Naive thymus-derived CD4-positive, alpha-beta T cell (primary cell): ENCODE data around the gene LSM10. TPM values are rescaled to one million over a fixed set of nuclear protein-coding genes. Genes with fewer than 3 reads are reported as not detected.

ENCODE experiments used
- ATAC-seq: fragments of 150-1000 bp; cut with Tn5 transposase; 2 replicates; pipeline ENCODE4 v1.10.0; 2021; ENCODE audit warnings: mild to moderate bottlenecking, moderate library complexity
- CTCF ChIA-PET: fragments of 350-600 bp; sonication (Branson Sonifier 250); formaldehyde crosslinking; loops from one replicate; lab custom pipeline; 2021; ENCODE audit warnings: antibody characterized with exemption; lab: Charles Lee
- POLR2A ChIA-PET: fragments of 350-600 bp; sonication (Branson Sonifier 250); formaldehyde crosslinking; loops from one replicate; lab custom pipeline; 2021; ENCODE audit warnings: antibody characterized with exemption, inconsistent platforms; lab: Charles Lee
- DNase-seq, 9 donors: peaks; one replicate each; pipeline versions ENCODE4 v3.0.0 to v3.0.0-alpha.2; 2020 to 2022; ENCODE audit warnings: mixed read lengths in 1 of 9
- H3K27ac ChIP-seq: one replicate; pipeline ENCODE4 v1.7.0; 2013; ENCODE audit warnings: mild to moderate bottlenecking, low read depth, low read length, moderate library complexity
- H3K27me3 ChIP-seq, 2 donors: one replicate each; pipeline ENCODE4 v1.7.0; 2013; ENCODE audit warnings: low read length in 2 of 2, mild to moderate bottlenecking in 2 of 2, moderate library complexity in 2 of 2; ENCODE audit not compliant: control insufficient read depth in 2 of 2, insufficient read depth in 2 of 2
- H3K36me3 ChIP-seq, 3 experiments: 1 replicate in 2 of 3; 2 replicates in 1 of 3; pipeline ENCODE4 v1.7.0; 2013; ENCODE audit warnings: low read length in 3 of 3, mild to moderate bottlenecking in 3 of 3, moderate library complexity in 1 of 3; ENCODE audit not compliant: insufficient read depth in 3 of 3, control insufficient read depth in 2 of 3
- H3K4me1 ChIP-seq, 2 donors: one replicate each; pipeline ENCODE4 v1.7.0; 2013; ENCODE audit warnings: low read length in 2 of 2, mild to moderate bottlenecking in 2 of 2, moderate library complexity in 1 of 2; ENCODE audit not compliant: control insufficient read depth in 2 of 2, insufficient read depth in 2 of 2
- H3K4me3 ChIP-seq: 2 replicates; pipeline ENCODE4 v1.7.0; 2013; ENCODE audit warnings: mild to moderate bottlenecking, low read length
- H3K9me3 ChIP-seq, 3 experiments: 1 replicate in 2 of 3; 2 replicates in 1 of 3; pipeline ENCODE4 v1.7.0; 2013; ENCODE audit warnings: low read length in 3 of 3; ENCODE audit not compliant: control insufficient read depth in 2 of 3
- H3K27ac Mint-ChIP-seq, 9 donors: one replicate each; pipeline ENCODE4 v1.8.0; 2020 to 2022; ENCODE audit warnings: mixed read lengths in 9 of 9, mild to moderate bottlenecking in 8 of 9, moderate library complexity in 5 of 9, inconsistent platforms in 2 of 9
- H3K27me3 Mint-ChIP-seq, 5 donors: one replicate each; pipeline ENCODE4 v1.8.0; 2021 to 2022; ENCODE audit warnings: mixed read lengths in 5 of 5, mild to moderate bottlenecking in 1 of 5
- H3K36me3 Mint-ChIP-seq, 5 donors: one replicate each; pipeline ENCODE4 v1.8.0; 2020 to 2022; ENCODE audit warnings: mixed read lengths in 5 of 5, mild to moderate bottlenecking in 3 of 5, inconsistent platforms in 1 of 5
- H3K4me1 Mint-ChIP-seq, 7 donors: one replicate each; pipeline ENCODE4 v1.8.0; 2020 to 2022; ENCODE audit warnings: mixed read lengths in 7 of 7, mild to moderate bottlenecking in 3 of 7, inconsistent platforms in 1 of 7
- H3K4me3 Mint-ChIP-seq, 10 donors: one replicate each; pipeline ENCODE4 v1.8.0; 2020 to 2022; ENCODE audit warnings: mild to moderate bottlenecking in 10 of 10, mixed read lengths in 10 of 10, moderate library complexity in 6 of 10, inconsistent platforms in 2 of 10
- H3K9me3 Mint-ChIP-seq, 11 donors: one replicate each; pipeline ENCODE4 v1.8.0; 2020 to 2022; ENCODE audit warnings: mixed read lengths in 11 of 11, mild to moderate bottlenecking in 4 of 11, inconsistent platforms in 1 of 11, moderate library complexity in 1 of 11
- intact Hi-C, 2 donors: fragments of 100-400 bp; cut with micrococcal nuclease; formaldehyde crosslinking; loops; one replicate each; pipeline ENCODE4 v1.15.1; 2023
- polyA plus RNA-seq, 2 donors: library from polyadenylated mRNA; unstranded; fragments of 300-500 nt; fragmentation: Illumina TruSeq; gene quantifications; one replicate each; pipeline ENCODE4 v1.2.3, GENCODE V29; 2021
- total RNA-seq, 6 experiments: library from RNA in 5 of 6; stranded (reverse) in 5 of 6; gene quantifications; 1 replicate in 5 of 6; 2 replicates in 1 of 6; pipeline ENCODE4 v1.2.3 and lab custom pipeline; 2021 to 2026

The LSM10 gene
- total and polyA plus RNA-seq, 7 experiments from 2014 or later, result 21.9 to 144 (median 43.4) TPM

DNA sequence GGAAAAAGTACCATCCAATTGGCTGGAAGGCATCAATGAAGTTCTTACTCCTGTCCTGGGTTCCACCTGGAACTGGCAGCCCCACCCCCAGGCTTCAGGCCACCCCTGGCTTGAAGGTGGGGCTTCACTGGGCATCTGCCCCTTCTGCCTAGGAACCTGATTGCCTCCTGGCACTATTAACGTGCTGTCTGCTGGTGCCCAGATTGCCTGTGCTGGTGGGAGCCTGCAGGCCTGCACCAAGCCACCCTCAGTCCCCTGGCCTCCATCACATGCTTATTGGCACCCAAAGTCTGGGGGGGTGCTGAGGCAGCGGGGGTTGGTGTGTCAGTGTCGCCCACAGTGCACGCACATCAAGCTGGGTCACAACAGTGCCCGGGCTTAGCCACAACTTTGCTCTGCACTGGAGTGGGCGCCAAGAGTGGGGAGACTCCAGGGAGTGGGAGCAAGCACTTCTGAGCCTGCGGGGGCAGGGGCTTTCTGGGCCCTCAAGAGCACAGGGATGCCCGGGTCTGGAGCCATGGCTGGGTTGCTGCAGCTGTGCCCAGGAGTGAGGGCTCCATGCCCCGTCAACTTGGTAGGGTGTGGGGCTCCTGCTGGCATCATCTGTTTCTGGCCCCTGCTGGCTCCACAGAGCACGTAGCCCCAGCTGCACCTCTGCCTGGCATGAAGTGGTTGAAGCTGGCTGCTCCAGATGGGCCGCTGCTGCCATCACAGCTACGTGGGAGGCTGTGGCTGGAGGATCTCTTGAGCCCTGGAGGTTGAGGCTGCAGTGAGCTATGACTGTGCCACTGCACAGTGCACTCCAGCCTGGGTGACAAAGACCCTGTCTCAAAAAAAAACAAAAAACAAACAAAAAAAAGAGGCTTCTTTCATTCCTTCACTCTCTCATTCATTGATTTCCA lies 4.1 kb upstream of the LSM10 start:
- peaks cover 0 to 5% (median 0%) of the 10 kb centered on the region in 3 experiments for H3K36me3 ChIP-seq
- H3K27me3 ChIP-seq, result no peaks in the 10 kb centered on the region
- no peak overlapping the region for H3K4me3 ChIP-seq
- Mint-ChIP-seq H3K36me3 (no peaks in the 10 kb centered on the region), H3K27ac (peak overlapping the region in 3 of 9 donors; percentile 32 to 67 (median 61)), H3K4me1 (peaks cover 13 to 41% (median 20%) of the 10 kb centered on the region in 7 donors), H3K9me3 (no peaks in the 10 kb centered on the region), H3K4me3 (peak overlapping the region in 1 of 10 donors; percentile 64), H3K27me3 (peaks cover 0 to 4% (median 0%) of the 10 kb centered on the region in 5 donors)
- POLR2A ChIA-PET, result interaction anchor here (1.2 kb wide), 1 partner anchor 11 kb away, joined by 3 read pairs; no protein-coding TSS in a partner anchor
- no peak for ATAC-seq
- no peak for DNase-seq
- peaks cover 8 to 9% of the 10 kb centered on the region in 2 donors for H3K4me1 ChIP-seq
- no peak overlapping the region for H3K27ac ChIP-seq
- H3K9me3 ChIP-seq, result no peaks in the 10 kb centered on the region
- CTCF ChIA-PET, result no interaction called here
- intact Hi-C loops, result no loop called here

DNA sequence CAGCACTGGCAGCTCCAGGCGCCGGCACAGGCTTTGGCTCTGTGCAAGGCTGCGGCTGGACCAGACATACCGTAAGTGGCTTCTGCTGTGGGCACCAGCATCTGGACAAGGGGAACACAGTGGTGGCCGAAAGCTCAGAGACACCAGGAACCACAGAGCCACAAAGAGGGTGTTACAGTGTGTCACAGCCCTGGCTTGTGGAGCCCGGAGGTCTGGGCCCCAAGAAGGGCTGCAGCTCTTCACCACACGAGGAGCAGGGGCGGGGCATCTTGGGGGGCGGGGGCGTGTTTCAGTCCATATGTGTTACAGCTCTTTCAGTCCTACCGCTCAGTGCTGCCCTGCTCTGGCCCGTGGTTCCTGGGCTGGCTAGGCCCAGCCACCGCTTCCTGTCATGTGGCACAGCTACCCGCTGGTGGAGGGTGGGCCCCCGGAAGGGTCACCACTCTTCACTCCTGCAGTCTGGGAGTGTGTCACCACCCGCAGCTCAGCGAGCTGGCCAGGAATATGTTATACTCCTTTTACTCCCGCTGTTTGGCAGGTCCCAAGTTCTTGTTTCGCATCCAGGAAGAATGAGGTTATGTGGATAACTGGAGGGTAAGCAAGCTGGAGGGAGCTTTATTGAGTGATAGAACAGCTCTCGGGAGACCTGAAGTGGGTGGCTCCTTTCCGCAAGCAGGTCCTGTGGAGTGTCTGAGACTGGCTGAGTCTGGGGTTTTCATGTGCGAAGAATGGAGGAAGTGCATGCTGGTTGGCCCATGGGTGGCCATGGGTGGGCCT lies 3.3 kb upstream of the LSM10 start:
- Histone ChIP-seq H3K4me3 (no peak overlapping the region), H3K4me1 (peaks cover 13 to 16% of the 10 kb centered on the region in 2 donors), H3K36me3 (peaks cover 0 to 5% (median 0%) of the 10 kb centered on the region in 3 experiments), H3K27me3 (no peaks in the 10 kb centered on the region), H3K27ac (no peak overlapping the region), H3K9me3 (no peaks in the 10 kb centered on the region)
- ChIA-PET POLR2A (interaction anchor here (1.2 kb wide), 1 partner anchor 9 kb away, joined by 6 read pairs; no protein-coding TSS in a partner anchor), CTCF (interaction anchor here (0.7 kb wide), 1 partner anchor 58 kb away, joined by 3 read pairs; no protein-coding TSS in a partner anchor)
- intact Hi-C loops, result no loop called here
- H3K27me3 Mint-ChIP-seq, result no peaks in the 10 kb centered on the region
- no peaks in the 10 kb centered on the region for H3K36me3 Mint-ChIP-seq
- H3K4me3 Mint-ChIP-seq, result peak overlapping the region in 1 of 10 donors; percentile 64
- H3K4me1 Mint-ChIP-seq, result peaks cover 15 to 43% (median 23%) of the 10 kb centered on the region in 7 donors
- DNase-seq, result peak in 2 of 9 donors; percentile 13 to 43
- H3K27ac Mint-ChIP-seq, result peak overlapping the region in 2 of 9 donors; percentile 61 to 67
- H3K9me3 Mint-ChIP-seq, result no peaks in the 10 kb centered on the region
- peak; percentile 89 for ATAC-seq

DNA sequence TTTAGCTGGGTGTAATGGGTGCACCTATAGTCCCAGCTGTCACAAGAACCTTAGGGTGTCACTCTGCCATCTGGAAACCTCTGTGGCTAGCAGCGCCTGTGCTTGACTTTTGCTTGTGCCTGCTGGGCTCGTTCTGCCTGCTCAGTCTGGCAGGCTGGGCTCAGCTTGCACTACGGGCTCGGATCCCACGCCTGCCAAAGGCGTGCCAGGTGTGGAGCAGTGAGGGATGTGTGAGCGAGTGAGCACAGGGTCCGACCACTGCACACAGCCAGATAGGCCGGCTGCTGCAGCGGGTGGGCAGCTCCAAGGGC lies 2.8 kb upstream of the LSM10 start:
- H3K27me3 ChIP-seq, result no peaks in the 10 kb centered on the region
- no peaks in the 10 kb centered on the region for H3K36me3 Mint-ChIP-seq
- H3K27ac ChIP-seq, result no peak overlapping the region
- H3K9me3 Mint-ChIP-seq, result no peaks in the 10 kb centered on the region
- peaks cover 13 to 16% of the 10 kb centered on the region in 2 donors for H3K4me1 ChIP-seq
- ChIA-PET CTCF (interaction anchor here (0.7 kb wide), 1 partner anchor 57 kb away, joined by 3 read pairs; no protein-coding TSS in a partner anchor), POLR2A (interaction anchor here (1.2 kb wide), 1 partner anchor 9 kb away, joined by 6 read pairs; no protein-coding TSS in a partner anchor)
- H3K27me3 Mint-ChIP-seq, result no peaks in the 10 kb centered on the region
- H3K4me3 Mint-ChIP-seq, result peak overlapping the region in 2 of 10 donors; percentile 5 to 21
- no peak overlapping the region for H3K4me3 ChIP-seq
- no peaks in the 10 kb centered on the region for H3K9me3 ChIP-seq
- DNase-seq (no peak), ATAC-seq (peak; percentile 6)
- H3K4me1 Mint-ChIP-seq, result peaks cover 15 to 43% (median 23%) of the 10 kb centered on the region in 7 donors
- intact Hi-C loops, result no loop called here
- H3K36me3 ChIP-seq, result peaks cover 0 to 5% (median 0%) of the 10 kb centered on the region in 3 experiments
- no peak overlapping the region for H3K27ac Mint-ChIP-seq

DNA sequence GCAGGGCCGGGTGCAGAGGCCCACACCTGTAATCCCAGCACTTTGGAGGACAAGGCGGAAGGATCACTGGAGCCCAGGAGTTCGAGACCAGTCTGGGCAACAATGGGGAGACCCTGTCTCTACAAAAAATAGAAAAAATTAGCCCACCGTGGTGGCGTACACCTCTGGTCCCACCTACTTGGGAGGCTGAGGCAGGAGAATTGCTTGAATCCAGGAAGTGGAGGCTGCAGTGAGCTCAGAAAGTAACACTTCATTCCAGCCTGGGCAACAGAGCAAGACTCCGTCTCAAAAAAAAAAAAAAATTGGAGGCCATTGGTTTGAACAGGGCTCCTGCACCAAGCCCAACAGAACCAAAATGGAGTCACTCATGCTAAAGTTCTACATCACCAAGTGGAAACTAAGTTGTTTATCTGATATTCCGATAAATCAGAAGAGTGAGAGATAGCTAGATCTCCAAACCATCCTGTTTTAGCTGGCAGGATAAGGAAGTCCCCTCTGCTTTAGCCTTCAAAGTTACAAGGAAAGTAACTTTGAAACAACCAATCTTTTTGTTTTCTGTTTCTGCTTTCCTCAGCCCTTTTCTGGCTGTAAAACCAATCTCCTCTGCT lies 766 bp upstream of the LSM10 start:
- no peak for ATAC-seq
- CTCF ChIA-PET, result interaction anchor here (0.5 to 1.5 kb wide), 2 partner anchors 53 to 55 kb away, joined by 3 to 7 read pairs; no protein-coding TSS in a partner anchor
- intact Hi-C loops, result loop anchor here in 1 of 2 donors (5.0 kb wide), 2 partner anchors 311 to 466 kb away; partner anchors contain the start of genes ADPRS and AGO3
- peaks cover 15 to 49% (median 27%) of the 10 kb centered on the region in 7 donors for H3K4me1 Mint-ChIP-seq
- H3K36me3 ChIP-seq, result peaks cover 0 to 13% (median 0%) of the 10 kb centered on the region in 3 experiments
- H3K9me3 ChIP-seq, result no peaks in the 10 kb centered on the region
- H3K27ac Mint-ChIP-seq, result peak overlapping the region; percentile 82 to 100 (median 99)
- no peak for DNase-seq
- peak overlapping the region; percentile 89 for H3K27ac ChIP-seq
- peaks cover 13 to 16% of the 10 kb centered on the region in 2 donors for H3K4me1 ChIP-seq
- no peaks in the 10 kb centered on the region for H3K27me3 ChIP-seq
- H3K4me3 ChIP-seq, result peak overlapping the region; percentile 88
- H3K4me3 Mint-ChIP-seq, result peak overlapping the region; percentile 87 to 100 (median 97)
- H3K36me3 Mint-ChIP-seq, result peaks cover 0 to 4% (median 0%) of the 10 kb centered on the region in 5 donors
- no peaks in the 10 kb centered on the region for H3K9me3 Mint-ChIP-seq
- no peaks in the 10 kb centered on the region for H3K27me3 Mint-ChIP-seq
- POLR2A ChIA-PET, result interaction anchor here (0.9 to 4.4 kb wide), 6 partner anchors 11 to 48 kb away, joined by 3 to 37 read pairs (median 17); partner anchors contain the start of gene STK40

DNA sequence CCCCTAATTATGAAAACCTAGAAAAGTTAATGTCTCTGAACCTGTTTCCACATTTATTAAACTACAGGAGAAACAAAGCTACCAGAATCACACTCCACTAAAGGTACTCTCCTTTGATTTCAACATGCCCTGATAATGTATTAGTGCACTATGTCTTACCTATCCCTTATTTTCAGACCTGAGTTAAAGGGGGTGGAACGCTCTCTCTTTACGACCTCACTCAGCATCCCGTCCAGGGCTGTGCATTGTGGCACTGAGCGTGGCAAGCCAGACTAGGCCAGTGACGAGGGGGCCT lies 678 bp downstream of the LSM10 start:
- H3K36me3 Mint-ChIP-seq, result peaks cover 0 to 6% (median 4%) of the 10 kb centered on the region in 5 donors
- H3K27me3 Mint-ChIP-seq, result no peaks in the 10 kb centered on the region
- POLR2A ChIA-PET, result interaction anchor here (0.8 to 4.4 kb wide), 11 partner anchors 8 to 236 kb away, joined by 3 to 37 read pairs (median 7); partner anchors contain the start of genes MRPS15, SH3D21 and STK40
- H3K4me1 Mint-ChIP-seq, result peaks cover 19 to 46% (median 34%) of the 10 kb centered on the region in 7 donors
- H3K27ac Mint-ChIP-seq, result peak overlapping the region; percentile 82 to 100 (median 99)
- CTCF ChIA-PET, result interaction anchor here (0.6 to 2.4 kb wide), 5 partner anchors 10 to 207 kb away, joined by 3 to 12 read pairs (median 7); no protein-coding TSS in a partner anchor
- ATAC-seq (peak; percentile 16), DNase-seq (peak in 3 of 9 donors; percentile 25 to 37 (median 29))
- peaks cover 0 to 27% (median 0%) of the 10 kb centered on the region in 3 experiments for H3K36me3 ChIP-seq
- intact Hi-C loops, result loop anchor here (1.0 to 5.0 kb wide), 8 partner anchors 11 to 465 kb away; partner anchors contain the start of genes ADPRS (in 1 of the 2), AGO3 (in 1 of the 2) and MRPS15 (in 1 of the 2)
- peak overlapping the region; percentile 87 to 100 (median 97) for H3K4me3 Mint-ChIP-seq
- no peaks in the 10 kb centered on the region for H3K9me3 ChIP-seq
- peak overlapping the region; percentile 89 for H3K27ac ChIP-seq
- H3K9me3 Mint-ChIP-seq, result no peaks in the 10 kb centered on the region
- H3K27me3 ChIP-seq, result no peaks in the 10 kb centered on the region
- peaks cover 13 to 16% of the 10 kb centered on the region in 2 donors for H3K4me1 ChIP-seq
- H3K4me3 ChIP-seq, result peak overlapping the region; percentile 88
